Activated CD8-positive, alpha-beta T cell treated with anti-CD3 and anti-CD28 coated beads for 36 hours (primary cell): ENCODE measurements around the gene MPIG6B. TPM values are rescaled to one million over a fixed set of nuclear protein-coding genes. Genes with fewer than 3 reads are reported as not detected.

Source experiments
- ATAC-seq: fragments of 200-7000 bp; cut with Tn5 transposase; one replicate; pipeline ENCODE4 v1.10.0; 2021; ENCODE audit warnings: mild to moderate bottlenecking, moderate library complexity
- CTCF ChIA-PET: fragments of 350-600 bp; sonication (Branson Sonifier 250); formaldehyde crosslinking; loops from one replicate; lab custom pipeline; 2021; ENCODE audit warnings: antibody characterized with exemption; lab: Charles Lee
- POLR2A ChIA-PET: fragments of 350-600 bp; sonication (Branson Sonifier 250); formaldehyde crosslinking; loops from one replicate; lab custom pipeline; 2021; ENCODE audit warnings: antibody characterized with exemption; lab: Charles Lee
- DNase-seq: peaks from one replicate; pipeline ENCODE4 v3.0.0-alpha.2; 2020
- H3K27ac Mint-ChIP-seq: one replicate; pipeline ENCODE4 v1.8.0; 2021; ENCODE audit warnings: mild to moderate bottlenecking, mixed read lengths
- H3K27me3 Mint-ChIP-seq: one replicate; pipeline ENCODE4 v1.8.0; 2021; ENCODE audit warnings: mixed read lengths
- H3K36me3 Mint-ChIP-seq: one replicate; pipeline ENCODE4 v1.8.0; 2021; ENCODE audit warnings: low read depth, mixed read lengths
- H3K4me1 Mint-ChIP-seq: one replicate; pipeline ENCODE4 v1.8.0; 2021; ENCODE audit warnings: low read depth, mixed read lengths
- H3K4me3 Mint-ChIP-seq: one replicate; pipeline ENCODE4 v1.8.0; 2021; ENCODE audit warnings: mild to moderate bottlenecking, moderate library complexity, mixed read lengths
- H3K9me3 Mint-ChIP-seq: one replicate; pipeline ENCODE4 v1.8.0; 2021; ENCODE audit warnings: mixed read lengths
- intact Hi-C: fragments of 100-400 bp; cut with micrococcal nuclease; formaldehyde crosslinking; loops from one replicate; pipeline ENCODE4 v1.10.0; 2022
- total RNA-seq, 2 experiments: library from RNA; stranded (reverse); gene quantifications; one replicate each; pipeline ENCODE4 v1.2.3, GENCODE V29; 2021
- TF ChIP-seq, protein P1 (sequence below): fragments of 200-600 bp; IDR thresholded peaks from one replicate; pipeline ENCODE4 v1.8.0; 2022; ENCODE audit warnings: antibody characterized with exemption, mild to moderate bottlenecking

Gene MPIG6B
- total RNA-seq, 2 experiments from 2014 or later: 0.65 to 0.81 TPM

DNA sequence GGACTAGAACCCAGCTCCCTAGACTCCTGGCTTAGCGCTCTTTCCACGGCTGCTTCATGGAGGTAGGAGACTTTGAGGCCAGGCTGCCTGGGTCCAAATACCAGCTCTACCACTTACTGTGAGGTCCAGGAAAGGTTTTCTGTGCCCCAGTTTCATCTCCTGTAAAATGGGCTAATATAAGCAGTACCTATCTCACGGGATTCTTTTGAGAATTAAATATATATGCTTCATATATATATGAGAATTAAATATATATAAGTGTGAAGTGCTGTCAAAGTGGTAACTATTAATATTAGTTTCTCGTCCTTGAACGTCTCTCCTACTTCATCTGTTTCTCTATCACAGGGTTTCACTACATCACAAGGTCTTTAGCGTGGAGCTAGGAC, 32.1 kb upstream of the MPIG6B start:
- Mint-ChIP-seq H3K4me1 (peaks cover 5% of the 10 kb centered on the region), H3K4me3 (no peak overlapping the region), H3K36me3 (peaks cover 17% of the 10 kb centered on the region), H3K9me3 (no peaks in the 10 kb centered on the region), H3K27me3 (no peaks in the 10 kb centered on the region), H3K27ac (no peak overlapping the region)
- intact Hi-C loops: no loop called here
- POLR2A ChIA-PET: interaction anchor here (0.7 to 2.4 kb wide), 5 partner anchors 17 to 49 kb away, joined by 3 to 6 read pairs (median 3); partner anchors contain the start of gene MSH5
- ATAC-seq: no peak
- no peak for DNase-seq
- CTCF ChIA-PET: interaction anchor here (1.1 to 2.3 kb wide), 8 partner anchors 9 to 139 kb away, joined by 3 to 9 read pairs (median 5); partner anchors contain the start of gene LY6G5C
- TF ChIP-seq, protein P1, sequence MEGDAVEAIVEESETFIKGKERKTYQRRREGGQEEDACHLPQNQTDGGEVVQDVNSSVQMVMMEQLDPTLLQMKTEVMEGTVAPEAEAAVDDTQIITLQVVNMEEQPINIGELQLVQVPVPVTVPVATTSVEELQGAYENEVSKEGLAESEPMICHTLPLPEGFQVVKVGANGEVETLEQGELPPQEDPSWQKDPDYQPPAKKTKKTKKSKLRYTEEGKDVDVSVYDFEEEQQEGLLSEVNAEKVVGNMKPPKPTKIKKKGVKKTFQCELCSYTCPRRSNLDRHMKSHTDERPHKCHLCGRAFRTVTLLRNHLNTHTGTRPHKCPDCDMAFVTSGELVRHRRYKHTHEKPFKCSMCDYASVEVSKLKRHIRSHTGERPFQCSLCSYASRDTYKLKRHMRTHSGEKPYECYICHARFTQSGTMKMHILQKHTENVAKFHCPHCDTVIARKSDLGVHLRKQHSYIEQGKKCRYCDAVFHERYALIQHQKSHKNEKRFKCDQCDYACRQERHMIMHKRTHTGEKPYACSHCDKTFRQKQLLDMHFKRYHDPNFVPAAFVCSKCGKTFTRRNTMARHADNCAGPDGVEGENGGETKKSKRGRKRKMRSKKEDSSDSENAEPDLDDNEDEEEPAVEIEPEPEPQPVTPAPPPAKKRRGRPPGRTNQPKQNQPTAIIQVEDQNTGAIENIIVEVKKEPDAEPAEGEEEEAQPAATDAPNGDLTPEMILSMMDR: no peak

DNA sequence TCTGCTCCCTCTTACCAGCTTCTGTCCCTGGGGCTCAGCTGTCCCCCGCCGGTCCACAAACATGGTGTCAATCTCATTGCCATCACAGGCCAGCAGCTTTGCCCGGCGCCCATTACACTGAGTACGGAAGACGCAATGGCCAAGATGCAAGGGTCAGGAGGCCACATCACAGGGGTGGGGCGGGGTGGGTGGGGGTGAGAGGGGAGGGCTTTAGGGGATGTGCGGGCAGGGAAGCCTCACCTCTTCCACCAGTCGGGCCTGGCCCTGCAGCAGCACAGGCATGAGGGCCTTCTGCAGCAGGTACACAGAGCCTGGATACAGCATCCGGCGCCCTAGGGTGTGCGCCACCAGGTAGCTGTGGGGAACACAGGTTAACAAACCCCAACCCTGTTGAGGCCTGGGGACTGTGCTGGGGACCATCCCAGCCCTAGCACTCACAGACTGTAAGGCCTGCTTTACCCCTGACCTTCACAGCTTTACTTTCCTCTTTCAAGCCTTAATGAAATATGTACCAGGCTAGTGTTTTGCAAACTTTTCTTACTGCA, 31.5 kb upstream of the MPIG6B start:
- DNase-seq (no peak), ATAC-seq (no peak)
- Mint-ChIP-seq H3K27me3 (no peaks in the 10 kb centered on the region), H3K36me3 (peaks cover 14% of the 10 kb centered on the region), H3K4me3 (no peak overlapping the region), H3K9me3 (no peaks in the 10 kb centered on the region), H3K27ac (no peak overlapping the region), H3K4me1 (peaks cover 5% of the 10 kb centered on the region)
- ChIA-PET CTCF (interaction anchor here (1.4 to 2.3 kb wide), 4 partner anchors 9 to 78 kb away, joined by 4 to 9 read pairs (median 8); partner anchors contain the start of gene LY6G5C), POLR2A (interaction anchor here (0.7 to 2.4 kb wide), 5 partner anchors 10 to 48 kb away, joined by 3 to 6 read pairs (median 3); partner anchors contain the start of gene MSH5)
- TF ChIP-seq, protein P1: no peak
- intact Hi-C loops: no loop called here

DNA sequence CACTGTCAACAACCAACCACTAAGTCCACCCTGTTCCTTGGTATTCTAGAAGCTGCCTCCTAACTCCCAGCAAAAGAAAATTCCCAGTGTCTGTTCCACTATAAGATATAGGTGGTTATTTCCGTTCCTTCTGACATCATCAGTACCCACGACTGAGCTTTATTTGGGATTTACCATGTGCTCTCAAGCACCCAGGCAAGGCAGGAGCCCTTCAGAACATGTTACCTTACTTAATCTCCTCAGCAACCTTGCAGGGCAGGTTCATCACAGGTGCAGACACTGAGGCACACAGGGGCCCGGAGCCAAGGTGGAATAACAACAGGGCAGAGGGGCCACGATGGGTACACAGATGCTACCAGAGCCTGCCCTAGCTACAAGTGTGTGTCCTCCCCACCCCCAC, 30.8 kb upstream of the MPIG6B start:
- no peak overlapping the region for H3K27ac Mint-ChIP-seq
- no peak for DNase-seq
- no peak overlapping the region for H3K4me3 Mint-ChIP-seq
- TF ChIP-seq, protein P1: no peak
- POLR2A ChIA-PET: interaction anchor here (0.9 to 2.4 kb wide), 2 partner anchors 10 to 48 kb away, joined by 3 to 6 read pairs; partner anchors contain the start of gene MSH5
- H3K4me1 Mint-ChIP-seq: peaks cover 7% of the 10 kb centered on the region
- peaks cover 20% of the 10 kb centered on the region for H3K36me3 Mint-ChIP-seq
- intact Hi-C loops: no loop called here
- H3K9me3 Mint-ChIP-seq: no peaks in the 10 kb centered on the region
- no peak for ATAC-seq
- no peaks in the 10 kb centered on the region for H3K27me3 Mint-ChIP-seq
- CTCF ChIA-PET: interaction anchor here (1.7 kb wide), 1 partner anchor 77 kb away, joined by 4 read pairs; no protein-coding TSS in a partner anchor

DNA sequence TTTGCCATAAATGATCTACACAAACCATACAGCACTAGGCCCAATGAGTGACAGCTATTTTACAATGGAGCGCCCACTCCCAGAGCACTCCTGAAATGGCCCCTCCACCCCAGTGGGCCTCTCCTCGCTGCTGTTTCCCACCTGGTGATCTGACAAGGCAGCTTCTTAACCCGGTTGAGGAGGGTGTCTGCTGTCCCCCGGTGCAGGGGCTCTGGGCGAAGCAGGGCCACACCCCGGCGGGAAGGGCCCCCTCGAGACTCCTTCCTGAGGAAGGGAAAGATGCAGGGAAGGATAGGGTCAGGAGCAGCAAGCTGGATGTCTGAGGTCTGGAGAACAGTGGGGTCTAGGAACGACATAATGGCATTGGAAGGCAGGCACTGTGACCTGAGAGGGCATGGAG, 30.3 kb upstream of the MPIG6B start:
- intact Hi-C loops: no loop called here
- ATAC-seq (no peak), DNase-seq (no peak)
- POLR2A ChIA-PET: interaction anchor here (0.9 to 2.4 kb wide), 2 partner anchors 9 to 47 kb away, joined by 3 to 6 read pairs; partner anchors contain the start of gene MSH5
- Mint-ChIP-seq H3K27ac (no peak overlapping the region), H3K36me3 (peaks cover 22% of the 10 kb centered on the region), H3K4me3 (no peak overlapping the region), H3K4me1 (peaks cover 12% of the 10 kb centered on the region), H3K27me3 (no peaks in the 10 kb centered on the region), H3K9me3 (no peaks in the 10 kb centered on the region)
- CTCF ChIA-PET: interaction anchor here (1.7 kb wide), 1 partner anchor 77 kb away, joined by 4 read pairs; no protein-coding TSS in a partner anchor
- TF ChIP-seq, protein P1: no peak

DNA sequence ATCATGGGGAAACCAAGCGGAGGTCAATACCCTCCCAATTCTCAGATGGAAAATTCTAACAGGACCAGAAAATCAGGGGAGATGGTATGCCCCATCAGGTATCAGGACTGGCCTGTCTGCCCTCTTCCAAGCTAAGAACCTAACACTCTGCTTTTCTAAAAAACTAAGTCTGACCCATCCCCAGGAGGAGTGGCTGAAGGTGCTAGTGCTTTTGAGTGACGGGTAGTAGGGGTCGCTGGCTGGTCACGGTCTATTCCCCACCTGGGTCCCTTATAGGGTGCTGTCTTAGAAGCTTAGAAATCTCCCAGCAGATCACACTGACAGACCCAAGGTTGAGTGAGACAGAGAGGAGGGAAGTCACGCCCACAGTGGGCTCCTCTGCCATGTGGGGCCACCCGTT, 29.6 kb upstream of the MPIG6B start:
- POLR2A ChIA-PET: interaction anchor here (0.7 to 2.4 kb wide), 4 partner anchors 29 to 227 kb away, joined by 3 to 6 read pairs (median 4); partner anchors contain the start of genes GPANK1 and MSH5
- H3K27me3 Mint-ChIP-seq: no peaks in the 10 kb centered on the region
- no peak for ATAC-seq
- no peak overlapping the region for H3K4me3 Mint-ChIP-seq
- H3K9me3 Mint-ChIP-seq: no peaks in the 10 kb centered on the region
- H3K36me3 Mint-ChIP-seq: peaks cover 22% of the 10 kb centered on the region
- H3K27ac Mint-ChIP-seq: no peak overlapping the region
- H3K4me1 Mint-ChIP-seq: peaks cover 15% of the 10 kb centered on the region
- TF ChIP-seq, protein P1: no peak
- intact Hi-C loops: no loop called here
- CTCF ChIA-PET: interaction anchor here (1.7 to 2.0 kb wide), 2 partner anchors 12 to 23 kb away, joined by 4 to 5 read pairs; partner anchors contain the start of genes LY6G5B and LY6G5C
- DNase-seq: no peak
